ENCODE measurements around the gene DUSP3.

DNA sequence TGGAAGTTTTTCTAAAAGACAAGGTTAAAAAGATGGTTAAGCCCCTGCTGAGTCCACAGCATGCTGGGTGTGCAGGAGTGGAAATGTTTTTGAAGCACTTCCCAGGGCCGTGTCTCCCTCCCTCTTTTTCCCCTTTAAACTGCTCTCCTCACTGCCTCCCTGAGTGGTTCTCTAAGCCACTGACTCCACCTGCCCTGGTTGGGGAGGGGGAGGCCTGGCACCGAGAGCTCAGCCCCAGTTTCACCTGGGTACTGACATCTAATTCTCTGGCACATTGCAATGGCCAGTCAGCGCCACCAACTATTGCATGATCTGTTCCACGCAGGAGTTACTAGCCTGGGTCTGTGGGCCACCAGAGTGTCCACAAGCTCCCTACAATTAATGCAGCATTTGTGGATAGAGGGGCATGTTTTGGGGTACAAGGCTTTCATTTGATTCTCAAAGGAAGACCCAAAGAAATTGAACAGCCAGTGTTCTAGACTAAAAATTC is 31.5 kb upstream of the DUSP3 start:
- TF ChIP-seq POLR2AphosphoS5 (IDR thresholded peaks at IDR 0.05) (no peak), POLR2A (IDR thresholded peaks at IDR 0.05) (no peak)
- TF ChIP-seq, protein P1, sequence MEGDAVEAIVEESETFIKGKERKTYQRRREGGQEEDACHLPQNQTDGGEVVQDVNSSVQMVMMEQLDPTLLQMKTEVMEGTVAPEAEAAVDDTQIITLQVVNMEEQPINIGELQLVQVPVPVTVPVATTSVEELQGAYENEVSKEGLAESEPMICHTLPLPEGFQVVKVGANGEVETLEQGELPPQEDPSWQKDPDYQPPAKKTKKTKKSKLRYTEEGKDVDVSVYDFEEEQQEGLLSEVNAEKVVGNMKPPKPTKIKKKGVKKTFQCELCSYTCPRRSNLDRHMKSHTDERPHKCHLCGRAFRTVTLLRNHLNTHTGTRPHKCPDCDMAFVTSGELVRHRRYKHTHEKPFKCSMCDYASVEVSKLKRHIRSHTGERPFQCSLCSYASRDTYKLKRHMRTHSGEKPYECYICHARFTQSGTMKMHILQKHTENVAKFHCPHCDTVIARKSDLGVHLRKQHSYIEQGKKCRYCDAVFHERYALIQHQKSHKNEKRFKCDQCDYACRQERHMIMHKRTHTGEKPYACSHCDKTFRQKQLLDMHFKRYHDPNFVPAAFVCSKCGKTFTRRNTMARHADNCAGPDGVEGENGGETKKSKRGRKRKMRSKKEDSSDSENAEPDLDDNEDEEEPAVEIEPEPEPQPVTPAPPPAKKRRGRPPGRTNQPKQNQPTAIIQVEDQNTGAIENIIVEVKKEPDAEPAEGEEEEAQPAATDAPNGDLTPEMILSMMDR (IDR thresholded peaks at IDR 0.05): no peak

Measured in sigmoid colon (tissue), 4 donors.